IPS-18a (cell line): Measurements from ENCODE around the gene SPATA32.

Experiments
- H3K27ac ChIP-seq: one replicate; pipeline ENCODE4 v1.5.1; 2013; ENCODE audit warnings: low read length
- H3K27me3 ChIP-seq: one replicate; pipeline ENCODE4 v1.6.1; 2013; ENCODE audit warnings: mild to moderate bottlenecking, low read length; ENCODE audit not compliant: control insufficient read depth, insufficient read depth
- H3K36me3 ChIP-seq: one replicate; pipeline ENCODE4 v1.6.1; 2013; ENCODE audit warnings: low read depth, low read length; ENCODE audit not compliant: control insufficient read depth
- H3K4me1 ChIP-seq: one replicate; pipeline ENCODE4 v1.6.1; 2013; ENCODE audit warnings: low read depth, low read length; ENCODE audit not compliant: control insufficient read depth
- H3K4me3 ChIP-seq: one replicate; pipeline ENCODE4 v1.5.1; 2013; ENCODE audit warnings: low read length
- H3K9ac ChIP-seq: one replicate; pipeline ENCODE4 v1.6.1; 2013; ENCODE audit warnings: mild to moderate bottlenecking, low read length, moderate library complexity
- H3K9me3 ChIP-seq: one replicate; pipeline ENCODE4 v1.6.1; 2013; ENCODE audit warnings: low read depth, low read length; ENCODE audit not compliant: control insufficient read depth

Gene SPATA32

DNA sequence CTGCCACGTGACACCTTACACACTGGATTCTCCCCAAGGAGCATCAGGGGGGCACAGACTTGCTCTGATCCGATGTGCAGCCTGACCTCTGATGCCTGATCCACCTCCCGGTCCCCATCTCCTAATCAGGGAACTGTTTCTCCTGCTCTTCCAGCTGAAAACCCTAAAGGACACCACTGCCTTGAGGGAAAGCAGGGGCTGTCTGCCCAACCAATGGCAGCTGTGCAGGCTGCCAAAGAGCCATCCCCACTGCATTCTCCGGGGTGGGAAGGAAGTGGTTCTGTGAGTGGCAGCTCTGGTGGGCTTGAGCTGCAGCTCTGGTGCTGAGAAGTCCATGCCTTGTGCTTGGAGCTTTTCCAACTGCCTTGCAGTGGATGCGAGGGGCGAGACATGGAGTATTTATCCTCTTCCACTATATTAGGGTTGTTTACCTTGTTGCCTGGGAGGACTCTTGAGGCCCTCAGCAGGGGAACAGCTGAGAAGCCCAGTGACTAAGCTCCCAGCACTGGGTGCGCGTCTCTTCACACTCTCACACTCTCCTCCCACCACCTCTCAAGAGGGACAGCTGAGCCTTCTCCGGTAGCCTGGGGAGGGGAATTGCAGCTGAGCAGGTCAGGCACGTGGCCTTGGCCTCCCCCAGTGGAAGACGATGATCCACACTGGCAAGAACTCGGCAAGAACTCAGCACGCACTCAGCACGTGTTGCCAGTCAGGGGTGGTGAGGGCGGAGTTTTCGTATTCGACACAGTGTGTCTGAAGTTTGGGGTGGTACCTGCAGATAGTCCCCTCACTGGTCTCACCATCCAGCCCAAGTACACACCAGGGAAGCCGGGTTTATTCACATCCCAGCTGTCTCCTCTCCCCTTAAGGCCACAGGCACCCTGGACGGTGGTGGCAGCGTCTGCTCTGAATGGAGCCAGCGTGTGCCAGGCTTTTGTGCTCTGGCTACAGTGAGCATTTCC lies 21.1 kb upstream of the SPATA32 start:
- Histone ChIP-seq H3K9ac (no peak overlapping the region), H3K4me1 (no peaks in the 10 kb centered on the region), H3K27ac (no peak overlapping the region), H3K27me3 (no peaks in the 10 kb centered on the region), H3K4me3 (no peak overlapping the region), H3K9me3 (no peaks in the 10 kb centered on the region), H3K36me3 (peaks cover 18% of the 10 kb centered on the region)

- Histone ChIP-seq H3K27me3 (no peaks in the 10 kb centered on the region), H3K4me1 (peaks cover 4% of the 10 kb centered on the region), H3K4me3 (no peak overlapping the region), H3K36me3 (peaks cover 10% of the 10 kb centered on the region), H3K9me3 (no peaks in the 10 kb centered on the region), H3K27ac (no peak overlapping the region), H3K9ac (no peak overlapping the region)
These were observed 18.0 kb upstream of the SPATA32 start for GRCh38 chr17:45279898-45280297.

DNA sequence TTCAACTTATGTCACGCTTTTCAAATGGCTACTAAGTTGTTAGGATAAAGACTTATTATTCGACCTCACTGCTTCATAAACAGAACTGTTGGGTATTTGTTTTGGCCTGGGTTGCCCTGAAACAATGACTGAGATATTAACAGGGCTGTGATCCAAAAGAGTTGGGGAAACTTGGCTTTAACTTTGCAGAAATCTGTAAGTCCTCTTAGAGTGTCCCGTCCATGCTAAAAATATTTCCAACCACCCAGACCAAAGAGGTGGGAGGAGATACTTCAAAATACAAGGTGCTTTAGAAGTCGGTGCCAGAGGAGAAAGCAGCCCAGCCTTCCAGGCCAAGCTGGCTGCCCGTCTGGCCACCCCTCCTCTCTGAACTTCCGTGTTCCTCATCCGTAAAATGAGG lies 16.1 kb upstream of the SPATA32 start:
- H3K4me3 ChIP-seq: no peak overlapping the region
- no peak overlapping the region for H3K9ac ChIP-seq
- no peaks in the 10 kb centered on the region for H3K9me3 ChIP-seq
- H3K27ac ChIP-seq: no peak overlapping the region
- peaks cover 8% of the 10 kb centered on the region for H3K36me3 ChIP-seq
- peaks cover 4% of the 10 kb centered on the region for H3K4me1 ChIP-seq
- H3K27me3 ChIP-seq: no peaks in the 10 kb centered on the region

GRCh38 chr17:45277216-45277849 lies 15.4 kb upstream of the SPATA32 start:
- Histone ChIP-seq H3K9ac (no peak overlapping the region), H3K27me3 (no peaks in the 10 kb centered on the region), H3K27ac (no peak overlapping the region), H3K9me3 (no peaks in the 10 kb centered on the region), H3K4me3 (no peak overlapping the region), H3K36me3 (peaks cover 5% of the 10 kb centered on the region), H3K4me1 (peaks cover 4% of the 10 kb centered on the region)

DNA sequence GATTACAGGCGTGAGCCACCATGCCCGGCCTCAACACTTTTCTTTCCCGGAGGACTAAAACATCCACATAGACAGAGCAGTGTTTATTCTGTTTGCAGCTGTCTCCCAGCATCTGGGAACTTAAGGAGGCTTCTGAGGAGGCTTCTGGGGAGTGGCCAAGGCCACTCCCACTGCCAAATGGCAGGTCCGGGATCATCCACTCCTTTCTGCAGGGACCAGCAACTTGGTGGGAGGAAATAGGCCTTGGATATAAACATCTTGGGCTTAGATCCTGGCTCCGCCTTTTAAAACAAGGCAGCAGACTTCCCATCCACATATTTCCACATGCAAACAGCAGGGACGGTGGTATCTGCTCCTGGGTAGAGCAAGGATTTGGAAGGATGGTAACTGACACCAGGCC lies 14.1 kb upstream of the SPATA32 start:
- H3K4me1 ChIP-seq: peaks cover 4% of the 10 kb centered on the region
- no peak overlapping the region for H3K9ac ChIP-seq
- peaks cover 3% of the 10 kb centered on the region for H3K36me3 ChIP-seq
- H3K4me3 ChIP-seq: no peak overlapping the region
- H3K9me3 ChIP-seq: no peaks in the 10 kb centered on the region
- no peak overlapping the region for H3K27ac ChIP-seq
- H3K27me3 ChIP-seq: no peaks in the 10 kb centered on the region

GRCh38 chr17:45274033-45274432 lies 12.1 kb upstream of the SPATA32 start:
- Histone ChIP-seq H3K27me3 (no peaks in the 10 kb centered on the region), H3K9me3 (no peaks in the 10 kb centered on the region), H3K36me3 (peaks cover 8% of the 10 kb centered on the region), H3K27ac (no peak overlapping the region), H3K4me3 (no peak overlapping the region), H3K9ac (no peak overlapping the region), H3K4me1 (peaks cover 4% of the 10 kb centered on the region)

- H3K27ac ChIP-seq: no peak overlapping the region
- H3K27me3 ChIP-seq: no peaks in the 10 kb centered on the region
- no peaks in the 10 kb centered on the region for H3K9me3 ChIP-seq
- H3K9ac ChIP-seq: no peak overlapping the region
- H3K4me1 ChIP-seq: peaks cover 4% of the 10 kb centered on the region
- no peak overlapping the region for H3K4me3 ChIP-seq
- H3K36me3 ChIP-seq: peaks cover 10% of the 10 kb centered on the region
These were observed 11.7 kb upstream of the SPATA32 start for GRCh38 chr17:45273551-45273957.

DNA sequence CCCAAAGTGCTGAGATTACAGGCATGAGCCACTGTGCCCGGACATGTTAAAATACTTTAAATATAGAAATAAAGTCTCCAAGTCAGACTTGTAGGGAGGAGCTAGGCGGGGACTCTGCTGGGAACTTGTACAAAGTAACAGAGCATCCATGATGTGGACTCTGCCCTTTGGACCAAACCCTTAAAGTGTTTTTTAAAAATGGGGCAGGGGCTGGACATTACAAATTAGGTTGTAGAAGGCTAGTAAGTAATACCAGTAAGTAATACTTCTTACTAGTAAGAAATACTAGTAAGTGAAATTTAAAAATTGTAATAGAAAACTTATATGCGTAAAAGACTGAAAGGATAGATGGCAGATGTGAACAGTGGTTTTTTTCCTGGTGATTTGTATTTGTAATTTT lies 9.7 kb upstream of the SPATA32 start:
- Histone ChIP-seq H3K9me3 (no peaks in the 10 kb centered on the region), H3K4me3 (no peak overlapping the region), H3K36me3 (peaks cover 12% of the 10 kb centered on the region), H3K9ac (no peak overlapping the region), H3K4me1 (no peaks in the 10 kb centered on the region), H3K27ac (no peak overlapping the region), H3K27me3 (no peaks in the 10 kb centered on the region)

DNA sequence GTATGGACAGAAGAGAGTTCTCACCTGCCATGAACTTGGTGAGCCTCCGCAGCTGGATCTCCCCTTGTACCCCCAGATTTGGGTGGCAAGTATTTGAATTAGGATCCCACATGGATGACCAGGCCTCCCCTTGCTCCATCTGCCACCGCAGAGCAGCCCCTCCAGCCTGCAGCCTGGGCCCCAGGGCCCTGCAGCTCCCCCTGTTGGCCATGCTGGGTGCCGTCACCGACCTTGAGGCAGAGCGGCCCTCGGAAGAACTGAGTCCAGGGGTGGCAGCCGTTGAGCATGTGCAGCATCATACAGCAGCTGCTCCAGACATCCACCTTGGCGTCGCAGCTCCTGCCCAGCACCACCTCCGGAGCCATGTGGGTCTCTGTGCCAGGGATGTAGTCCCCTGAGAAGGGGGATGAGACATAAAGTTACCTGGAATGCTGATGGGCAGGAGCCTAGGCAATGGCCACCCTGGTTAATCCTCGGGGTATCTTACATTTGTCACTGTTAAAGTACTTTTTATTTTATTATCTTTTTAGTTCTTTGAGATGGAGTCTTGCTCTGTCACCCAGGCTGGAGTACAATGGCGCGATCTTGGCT lies 9.0 kb upstream of the SPATA32 start:
- Histone ChIP-seq H3K9me3 (no peaks in the 10 kb centered on the region), H3K4me1 (no peaks in the 10 kb centered on the region), H3K4me3 (no peak overlapping the region), H3K9ac (no peak overlapping the region), H3K27ac (no peak overlapping the region), H3K27me3 (no peaks in the 10 kb centered on the region), H3K36me3 (peaks cover 12% of the 10 kb centered on the region)

DNA sequence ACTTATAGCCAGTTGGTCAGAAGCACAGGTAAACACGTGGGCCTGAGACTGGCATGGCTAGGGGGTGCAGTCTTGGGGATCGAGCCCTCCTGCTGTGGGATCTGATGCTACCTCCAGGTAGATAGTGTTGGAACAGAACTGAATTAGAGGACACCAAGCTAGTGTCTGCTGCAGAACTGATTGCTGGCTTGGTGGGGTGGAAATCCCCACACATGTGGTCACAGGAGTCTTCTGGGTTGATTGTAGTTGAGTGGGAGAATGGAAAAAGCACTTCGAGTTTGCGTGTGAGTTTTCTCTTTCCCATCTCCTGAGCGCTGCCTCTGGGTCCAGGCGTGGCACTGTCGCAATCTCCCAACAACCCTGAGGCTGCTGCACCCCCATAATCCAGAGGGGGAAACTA lies 8.0 kb upstream of the SPATA32 start:
- H3K4me1 ChIP-seq: no peaks in the 10 kb centered on the region
- H3K27me3 ChIP-seq: no peaks in the 10 kb centered on the region
- H3K9me3 ChIP-seq: no peaks in the 10 kb centered on the region
- no peak overlapping the region for H3K4me3 ChIP-seq
- H3K9ac ChIP-seq: no peak overlapping the region
- H3K36me3 ChIP-seq: peaks cover 12% of the 10 kb centered on the region
- no peak overlapping the region for H3K27ac ChIP-seq

DNA sequence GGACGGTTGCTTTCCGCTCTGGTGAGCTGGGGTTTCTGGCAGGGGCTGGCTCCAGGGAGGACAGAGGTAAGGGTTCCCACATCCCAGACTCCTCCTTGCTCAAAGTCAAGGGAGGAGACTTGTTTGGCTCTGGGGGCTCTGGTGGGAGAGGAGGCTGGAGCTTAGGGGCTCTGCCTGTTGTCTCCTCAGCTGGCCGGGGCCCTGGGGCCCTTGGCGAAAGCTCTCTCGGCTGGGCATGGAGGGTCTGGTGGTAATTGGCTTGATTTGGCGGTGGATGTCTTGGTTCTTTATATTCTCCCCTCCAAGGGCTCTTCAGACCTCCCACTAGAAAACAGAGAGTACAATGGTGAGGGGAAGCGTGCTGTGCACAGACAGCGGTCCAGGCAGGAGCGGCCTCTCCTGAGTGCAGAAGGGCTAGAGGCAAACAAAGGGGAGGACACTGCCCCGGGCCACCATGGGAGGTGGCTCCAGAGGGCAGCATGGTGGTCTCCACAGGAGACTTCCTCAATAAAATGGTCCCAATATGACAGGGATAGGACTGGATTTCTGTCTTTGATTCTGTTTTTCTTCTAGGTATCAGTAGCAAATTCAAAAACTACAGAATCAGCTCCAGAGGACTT lies 5.7 kb upstream of the SPATA32 start:
- H3K27ac ChIP-seq: no peak overlapping the region
- H3K36me3 ChIP-seq: peaks cover 14% of the 10 kb centered on the region
- H3K4me3 ChIP-seq: no peak overlapping the region
- peaks cover 3% of the 10 kb centered on the region for H3K4me1 ChIP-seq
- no peaks in the 10 kb centered on the region for H3K27me3 ChIP-seq
- no peaks in the 10 kb centered on the region for H3K9me3 ChIP-seq
- no peak overlapping the region for H3K9ac ChIP-seq
